Measurements from ENCODE around the gene NMT2. TPM values are rescaled to one million over a fixed set of nuclear protein-coding genes. Genes with fewer than 3 reads are reported as not detected.

Gene NMT2
- polyA plus RNA-seq, 1 experiment: 38.2 TPM

- CTCF ChIA-PET: interaction anchor here (0.5 to 1.5 kb wide), 3 partner anchors 15 to 265 kb away, joined by 3 to 5 read pairs (median 4); partner anchors contain the start of gene NMT2
- H3K27me3 ChIP-seq (ENCODE audit: control insufficient read depth, insufficient read depth, low read length): no peaks in the 10 kb centered on the region
- TF ChIP-seq CTCF (IDR thresholded peaks at IDR 0.05; ENCODE audit: low read depth, low read length): no peak
- H3K9me3 ChIP-seq (ENCODE audit: control insufficient read depth, insufficient read depth, low read length): no peaks in the 10 kb centered on the region; the same call in 1 of the 2 replicates
- H3K4me3 ChIP-seq (ENCODE audit: low read depth, low read length): no peak overlapping the region
- POLR2A ChIA-PET: no interaction called here
- no peak overlapping the region for H3K27ac ChIP-seq (ENCODE audit: low read depth, low read length)
- no peak for DNase-seq (ENCODE audit: low read depth, low spot score)
These were observed 15.9 kb downstream of the NMT2 start for GRCh38 chr10:15152556-15152955.

- no peak overlapping the region for H3K4me3 ChIP-seq (ENCODE audit: low read depth, low read length)
- H3K9me3 ChIP-seq (ENCODE audit: control insufficient read depth, insufficient read depth, low read length): no peaks in the 10 kb centered on the region
- no peaks in the 10 kb centered on the region for H3K27me3 ChIP-seq (ENCODE audit: control insufficient read depth, insufficient read depth, low read length)
- no peak overlapping the region for H3K27ac ChIP-seq (ENCODE audit: low read depth, low read length)
- POLR2A ChIA-PET: no interaction called here
- DNase-seq (ENCODE audit: low read depth, low spot score): no peak
- no peak for TF ChIP-seq CTCF (IDR thresholded peaks at IDR 0.05; ENCODE audit: low read depth, low read length)
- CTCF ChIA-PET: no interaction called here
These were observed 17.9 kb downstream of the NMT2 start for GRCh38 chr10:15150563-15150962.

- Histone ChIP-seq H3K27ac (ENCODE audit: low read depth, low read length) (no peak overlapping the region), H3K27me3 (ENCODE audit: control insufficient read depth, insufficient read depth, low read length) (no peaks in the 10 kb centered on the region), H3K4me3 (ENCODE audit: low read depth, low read length) (no peak overlapping the region), H3K9me3 (ENCODE audit: control insufficient read depth, insufficient read depth, low read length) (no peaks in the 10 kb centered on the region)
- ChIA-PET CTCF (no interaction called here), POLR2A (no interaction called here)
- TF ChIP-seq CTCF (IDR thresholded peaks at IDR 0.05; ENCODE audit: low read depth, low read length): no peak
- DNase-seq (ENCODE audit: low read depth, low spot score): no peak
These were observed 19.3 kb downstream of the NMT2 start for GRCh38 chr10:15149042-15149771.

GRCh38 chr10:15147594-15148392, 20.7 kb downstream of the NMT2 start:
- DNase-seq (ENCODE audit: low read depth, low spot score): no peak
- CTCF ChIA-PET: interaction anchor here (0.6 to 0.8 kb wide), 4 partner anchors 10 to 595 kb away, joined by 3 to 5 read pairs (median 4); partner anchors contain the start of gene ITGA8
- no peaks in the 10 kb centered on the region for H3K27me3 ChIP-seq (ENCODE audit: control insufficient read depth, insufficient read depth, low read length)

More at GRCh38 chr10:15147594-15148392, 20.7 kb downstream of the NMT2 start:
- H3K9me3 ChIP-seq (ENCODE audit: control insufficient read depth, insufficient read depth, low read length): no peaks in the 10 kb centered on the region
- no peak for TF ChIP-seq CTCF (IDR thresholded peaks at IDR 0.05; ENCODE audit: low read depth, low read length)
- POLR2A ChIA-PET: no interaction called here
- no peak overlapping the region for H3K4me3 ChIP-seq (ENCODE audit: low read depth, low read length)
- no peak overlapping the region for H3K27ac ChIP-seq (ENCODE audit: low read depth, low read length)
